H7 (cell line): ENCODE measurements around the gene NUDT4. TPM values are rescaled to one million over a fixed set of nuclear protein-coding genes. Genes with fewer than 3 reads are reported as not detected.
"Not testable (repeated sequence)": the region's sequence is repeated elsewhere in the genome, so short reads cannot be mapped to it uniquely, and the experiment has no call there.

ENCODE experiments used
- DNase-seq: peaks from one replicate; pipeline ENCODE4 v3.0.0; 2012
- H3K27me3 ChIP-seq: 2 replicates; pipeline ENCODE4 v1.6.0; 2011; ENCODE audit warnings: mild to moderate bottlenecking, low read length; ENCODE audit not compliant: control insufficient read depth, insufficient read depth
- H3K36me3 ChIP-seq: replicated peaks from 2 replicates; pipeline ENCODE4 v1.5.1; 2011; ENCODE audit warnings: low read length; ENCODE audit not compliant: control insufficient read depth, insufficient read depth
- H3K4me3 ChIP-seq: 2 replicates; pipeline ENCODE4 v1.5.1; 2011; ENCODE audit warnings: low read depth, mild to moderate bottlenecking, control low read depth, low read length, moderate library complexity; ENCODE audit not compliant: insufficient read depth
- total RNA-seq: library from RNA; depleted of rRNA; stranded (reverse); fragments of >200 nt; shearing (Covaris generic); gene quantifications from 2 replicates; pipeline ENCODE4 v1.2.3, GENCODE V29; 2014

The NUDT4 gene
- total RNA-seq, 1 experiment from 2014 or later: 73.2 TPM

- DNase-seq: no peak
- Histone ChIP-seq H3K27me3 (no peaks in the 10 kb centered on the region), H3K4me3 (no peak overlapping the region), H3K36me3 (no peaks in the 10 kb centered on the region)
Observed at GRCh38 chr12:93358821-93359220, 18.9 kb upstream of the NUDT4 start.

GRCh38 chr12:93360688-93361087, 17.0 kb upstream of the NUDT4 start:
- no peak for DNase-seq
- Histone ChIP-seq H3K36me3 (no peaks in the 10 kb centered on the region), H3K4me3 (no peak overlapping the region), H3K27me3 (no peaks in the 10 kb centered on the region)

- Histone ChIP-seq H3K36me3 (no peaks in the 10 kb centered on the region), H3K4me3 (no peak overlapping the region)
- no peak for DNase-seq
Observed at GRCh38 chr12:93361151-93361919, 16.4 kb upstream of the NUDT4 start.

GRCh38 chr12:93363841-93364297, 13.9 kb upstream of the NUDT4 start:
- H3K4me3 ChIP-seq: no peak overlapping the region
- no peaks in the 10 kb centered on the region for H3K27me3 ChIP-seq
- H3K36me3 ChIP-seq: no peaks in the 10 kb centered on the region
- no peak for DNase-seq

More at GRCh38 chr12:93361151-93361919, 16.4 kb upstream of the NUDT4 start:
- no peaks in the 10 kb centered on the region for H3K27me3 ChIP-seq

- no peak overlapping the region for H3K4me3 ChIP-seq
- no peak for DNase-seq
- no peaks in the 10 kb centered on the region for H3K36me3 ChIP-seq
- no peaks in the 10 kb centered on the region for H3K27me3 ChIP-seq
Observed at GRCh38 chr12:93365616-93366405, 11.9 kb upstream of the NUDT4 start.

- no peaks in the 10 kb centered on the region for H3K27me3 ChIP-seq
- no peak overlapping the region for H3K4me3 ChIP-seq
- no peaks in the 10 kb centered on the region for H3K36me3 ChIP-seq
- no peak for DNase-seq
Observed at GRCh38 chr12:93366422-93366821, 11.3 kb upstream of the NUDT4 start.

GRCh38 chr12:93368766-93369165, 9.0 kb upstream of the NUDT4 start:
- Histone ChIP-seq H3K4me3 (no peak overlapping the region), H3K27me3 (no peaks in the 10 kb centered on the region), H3K36me3 (no peaks in the 10 kb centered on the region)
- DNase-seq: no peak

- Histone ChIP-seq H3K27me3 (no peaks in the 10 kb centered on the region), H3K36me3 (no peaks in the 10 kb centered on the region), H3K4me3 (no peak overlapping the region)
- DNase-seq: no peak
Observed at GRCh38 chr12:93369505-93369904, 8.2 kb upstream of the NUDT4 start.

GRCh38 chr12:93370947-93371346, 6.8 kb upstream of the NUDT4 start:
- H3K27me3 ChIP-seq: no peaks in the 10 kb centered on the region
- DNase-seq: no peak
- no peak overlapping the region for H3K4me3 ChIP-seq
- no peaks in the 10 kb centered on the region for H3K36me3 ChIP-seq

- Histone ChIP-seq H3K36me3 (no peaks in the 10 kb centered on the region), H3K27me3 (no peaks in the 10 kb centered on the region), H3K4me3 (no peak overlapping the region)
- DNase-seq: peak; percentile 32
Observed at GRCh38 chr12:93373961-93374656, 3.6 kb upstream of the NUDT4 start.

GRCh38 chr12:93375906-93376305, 1.8 kb upstream of the NUDT4 start:
- Histone ChIP-seq H3K27me3 (no peaks in the 10 kb centered on the region), H3K4me3 (peak overlapping the region; percentile 62; the same call in 1 of the 2 replicates), H3K36me3 (no peaks in the 10 kb centered on the region)
- DNase-seq: no peak

GRCh38 chr12:93376436-93377251, 1.1 kb upstream of the NUDT4 start:
- Histone ChIP-seq H3K36me3 (no peaks in the 10 kb centered on the region), H3K4me3 (peak overlapping the region; percentile 62), H3K27me3 (no peaks in the 10 kb centered on the region)
- peak; percentile 47 for DNase-seq

- H3K27me3 ChIP-seq, H3K36me3 ChIP-seq: not testable (repeated sequence)
- DNase-seq: peak; percentile 74
- peak overlapping the region; percentile 86 for H3K4me3 ChIP-seq
Observed at GRCh38 chr12:93378196-93378997, 672 bp downstream of the NUDT4 start.
